Osteoblast (primary cell): ENCODE data around the gene CRYAA. TPM values are rescaled to one million over a fixed set of nuclear protein-coding genes. Genes with fewer than 3 reads are reported as not detected.

ENCODE experiments used
- DNase-seq: peaks from one replicate; pipeline ENCODE4 v3.0.0; 2011; ENCODE audit warnings: low spot score, mixed read lengths; ENCODE audit not compliant: insufficient read length; ENCODE audit errors: missing footprints
- H2AFZ ChIP-seq: 2 replicates; pipeline ENCODE4 v1.6.0; 2011; ENCODE audit warnings: mild to moderate bottlenecking, low read length
- H3K27ac ChIP-seq: 2 replicates; pipeline ENCODE4 v1.5.1; 2011; ENCODE audit warnings: mild to moderate bottlenecking, low read depth, low read length, moderate library complexity
- H3K27me3 ChIP-seq: 2 replicates; pipeline ENCODE4 v1.6.0; 2012; ENCODE audit warnings: mild to moderate bottlenecking, control low read depth, inconsistent platforms, low read length, moderate library complexity; ENCODE audit not compliant: insufficient read depth
- H3K36me3 ChIP-seq: 2 replicates; pipeline ENCODE4 v1.5.1; 2011; ENCODE audit warnings: mild to moderate bottlenecking, low read length, control low read depth, moderate library complexity; ENCODE audit not compliant: insufficient read depth
- H3K4me1 ChIP-seq: 2 replicates; pipeline ENCODE4 v1.5.1; 2011; ENCODE audit warnings: mild to moderate bottlenecking, low read length, control low read depth, moderate library complexity; ENCODE audit not compliant: insufficient read depth
- H3K4me2 ChIP-seq: 2 replicates; pipeline ENCODE4 v1.6.0; 2011; ENCODE audit warnings: mild to moderate bottlenecking, low read length; ENCODE audit not compliant: insufficient read depth
- H3K4me3 ChIP-seq: fragments of 200-600 bp; sonication (generic); 3 replicates; pipeline ENCODE4 v1.5.1; 2012; ENCODE audit warnings: mild to moderate bottlenecking, low read length, inconsistent platforms; ENCODE audit not compliant: insufficient read depth
- H3K79me2 ChIP-seq: 2 replicates; pipeline ENCODE4 v1.6.0; 2012; ENCODE audit warnings: mild to moderate bottlenecking, low read length, control low read depth, inconsistent platforms; ENCODE audit not compliant: insufficient read depth
- H3K9me3 ChIP-seq: 2 replicates; pipeline ENCODE4 v1.5.1; 2011; ENCODE audit warnings: low read depth, low read length, control low read depth
- H4K20me1 ChIP-seq: 2 replicates; pipeline ENCODE4 v1.6.0; 2012; ENCODE audit warnings: mild to moderate bottlenecking, low read length, control low read depth; ENCODE audit not compliant: insufficient read depth
- CTCF ChIP-seq: IDR thresholded peaks from 2 replicates; pipeline ENCODE4 v1.5.1; 2011; ENCODE audit warnings: mild to moderate bottlenecking, low read depth, low read length, moderate library complexity; ENCODE audit errors: extremely low read depth
- total RNA-seq: library from RNA; depleted of rRNA; stranded (reverse); fragments of >200 nt; gene quantifications from 2 replicates; pipeline ENCODE4 v1.2.3, GENCODE V29; 2012

CRYAA gene
- total RNA-seq, 1 donor = not detected

- H3K79me2 ChIP-seq = no peaks in the 10 kb centered on the region
- H3K36me3 ChIP-seq = no peaks in the 10 kb centered on the region
Measured at GRCh38 chr21:43207043-43207315, 38.2 kb downstream of the CRYAA start.

GRCh38 chr21:43207868-43208267 lies 39.1 kb downstream of the CRYAA start:
- no peaks in the 10 kb centered on the region for H3K79me2 ChIP-seq
- no peak overlapping the region for H3K27ac ChIP-seq
- no peak overlapping the region for H2AFZ ChIP-seq
- no peaks in the 10 kb centered on the region for H3K36me3 ChIP-seq
- DNase-seq = peak; percentile 49
- no peak for TF ChIP-seq CTCF
- no peak overlapping the region for H3K4me3 ChIP-seq
- H3K4me2 ChIP-seq = no peak overlapping the region
- H3K27me3 ChIP-seq = peaks cover 17% of the 10 kb centered on the region
- H4K20me1 ChIP-seq = no peaks in the 10 kb centered on the region
- no peaks in the 10 kb centered on the region for H3K9me3 ChIP-seq
- H3K4me1 ChIP-seq = no peaks in the 10 kb centered on the region

More at GRCh38 chr21:43207043-43207315, 38.2 kb downstream of the CRYAA start:
- no peak overlapping the region for H3K27ac ChIP-seq
- H3K4me3 ChIP-seq = no peak overlapping the region
- H3K4me2 ChIP-seq = no peak overlapping the region
- peaks cover 17% of the 10 kb centered on the region for H3K27me3 ChIP-seq
- H4K20me1 ChIP-seq = no peaks in the 10 kb centered on the region
- no peak for TF ChIP-seq CTCF
- H2AFZ ChIP-seq = no peak overlapping the region
- no peaks in the 10 kb centered on the region for H3K9me3 ChIP-seq
- no peaks in the 10 kb centered on the region for H3K4me1 ChIP-seq
- no peak for DNase-seq

- Histone ChIP-seq H3K27ac (no peak overlapping the region), H3K9me3 (no peaks in the 10 kb centered on the region), H3K4me1 (no peaks in the 10 kb centered on the region), H3K36me3 (no peaks in the 10 kb centered on the region), H3K27me3 (peaks cover 17% of the 10 kb centered on the region), H3K79me2 (no peaks in the 10 kb centered on the region), H3K4me2 (no peak overlapping the region), H4K20me1 (no peaks in the 10 kb centered on the region), H2AFZ (no peak overlapping the region), H3K4me3 (no peak overlapping the region)
- DNase-seq = peak; percentile 38
- no peak for TF ChIP-seq CTCF
Measured at GRCh38 chr21:43208561-43209332, 39.9 kb downstream of the CRYAA start.

GRCh38 chr21:43209575-43210453 lies 41.0 kb downstream of the CRYAA start:
- Histone ChIP-seq H3K27me3 (peaks cover 13% of the 10 kb centered on the region), H3K4me1 (no peaks in the 10 kb centered on the region), H3K79me2 (no peaks in the 10 kb centered on the region), H4K20me1 (no peaks in the 10 kb centered on the region), H3K9me3 (no peaks in the 10 kb centered on the region), H2AFZ (no peak overlapping the region), H3K4me2 (no peak overlapping the region), H3K27ac (no peak overlapping the region), H3K36me3 (no peaks in the 10 kb centered on the region), H3K4me3 (no peak overlapping the region)
- no peak for TF ChIP-seq CTCF
- DNase-seq = peak; percentile 80
